GM21723 (cell line): Measurements from ENCODE around the gene CD164L2.
"Not testable (repeated sequence)": the region's sequence is repeated elsewhere in the genome, so short reads cannot be mapped to it uniquely, and the experiment has no call there.

Experiments
- ATAC-seq: cut with Tn5 transposase; IDR thresholded peaks from one replicate; pipeline ENCODE4 v1.9.1; 2021; ENCODE audit warnings: mild to moderate bottlenecking, moderate library complexity; ENCODE audit not compliant: unreplicated experiment

Gene CD164L2

GRCh38 chr1:27391511-27392095 is 8.5 kb upstream of the CD164L2 start:
- ATAC-seq = no peak

GRCh38 chr1:27388337-27389005 is 5.3 kb upstream of the CD164L2 start:
- ATAC-seq = no peak

- ATAC-seq = not testable (repeated sequence)
These were observed 1.7 kb upstream of the CD164L2 start for GRCh38 chr1:27384797-27385196.

- ATAC-seq = no peak
These were observed 528 bp upstream of the CD164L2 start for GRCh38 chr1:27383661-27384060.

GRCh38 chr1:27381969-27382762 is 967 bp downstream of the CD164L2 start:
- ATAC-seq = no peak

- no peak for ATAC-seq
These were observed 2.1 kb downstream of the CD164L2 start for GRCh38 chr1:27380766-27381733.

- ATAC-seq = no peak
These were observed 2.9 kb downstream of the CD164L2 start for GRCh38 chr1:27380224-27380623.

GRCh38 chr1:27379564-27380122 is 3.5 kb downstream of the CD164L2 start:
- no peak for ATAC-seq

- no peak for ATAC-seq
These were observed 5.2 kb downstream of the CD164L2 start for GRCh38 chr1:27377760-27378495.

- ATAC-seq = no peak
These were observed 8.6 kb downstream of the CD164L2 start, which contains the start of gene FCN3 for GRCh38 chr1:27374362-27375086. FCN3 (minus strand) TSS chr1:27374824; CDS start chr1:27374818, 6 bp downstream.

GRCh38 chr1:27372808-27373690 is 10.1 kb downstream of the CD164L2 start:
- ATAC-seq = no peak

GRCh38 chr1:27372022-27372807 is 10.9 kb downstream of the CD164L2 start:
- no peak for ATAC-seq

- no peak for ATAC-seq
These were observed 14.1 kb downstream of the CD164L2 start for GRCh38 chr1:27368869-27369582.

GRCh38 chr1:27367160-27367650 is 15.9 kb downstream of the CD164L2 start:
- no peak for ATAC-seq

- ATAC-seq = peak; percentile 35
These were observed 16.5 kb downstream of the CD164L2 start, which contains the start of gene MAP3K6 for GRCh38 chr1:27366411-27367159. MAP3K6 (minus strand) TSS chr1:27366961; CDS start chr1:27366597, 364 bp downstream.

GRCh38 chr1:27366113-27366410 is 17.1 kb downstream of the CD164L2 start:
- peak; percentile 43 for ATAC-seq
